ENCODE measurements around the gene IGSF21. TPM values are rescaled to one million over a fixed set of nuclear protein-coding genes. Genes with fewer than 3 reads are reported as not detected.

Gene IGSF21
- not detected for total RNA-seq

- CTCF ChIA-PET: no interaction called here
- Mint-ChIP-seq H3K9me3 (no peaks in the 10 kb centered on the region), H3K27me3 (peaks cover 63% of the 10 kb centered on the region), H3K4me3 (no peak within 1 kb of the TSS), H3K4me1 (peaks cover 9% of the 10 kb centered on the region), H3K36me3 (ENCODE audit: low read depth) (no peaks in the 10 kb centered on the region), H3K27ac (peak within 1 kb of the TSS; percentile 22)
- no peak for DNase-seq
- POLR2A ChIA-PET: no interaction called here
Measured at GRCh38 chr1:18107369-18108298, at the start of gene IGSF21. Gene IGSF21 (plus strand): TSS chr1:18107798. CDS start chr1:18108129, 331 bp downstream.

- no peak for DNase-seq
- CTCF ChIA-PET: no interaction called here
- no peak overlapping the region for H3K4me3 Mint-ChIP-seq
- no peaks in the 10 kb centered on the region for H3K4me1 Mint-ChIP-seq
- no peaks in the 10 kb centered on the region for H3K27me3 Mint-ChIP-seq
- peaks cover 1% of the 10 kb centered on the region for H3K36me3 Mint-ChIP-seq (ENCODE audit: low read depth)
- H3K9me3 Mint-ChIP-seq: peaks cover 3% of the 10 kb centered on the region
- POLR2A ChIA-PET: no interaction called here
- no peak overlapping the region for H3K27ac Mint-ChIP-seq
Measured at GRCh38 chr1:18058206-18058921, 49.2 kb upstream of the IGSF21 start.

GRCh38 chr1:18058981-18059605 is 48.5 kb upstream of the IGSF21 start:
- Mint-ChIP-seq H3K9me3 (peaks cover 3% of the 10 kb centered on the region), H3K4me3 (no peak overlapping the region)
- CTCF ChIA-PET: no interaction called here

GRCh38 chr1:18060366-18060765 is 47.2 kb upstream of the IGSF21 start:
- Mint-ChIP-seq H3K36me3 (ENCODE audit: low read depth) (peaks cover 1% of the 10 kb centered on the region), H3K4me3 (no peak overlapping the region), H3K27me3 (no peaks in the 10 kb centered on the region), H3K27ac (no peak overlapping the region), H3K4me1 (no peaks in the 10 kb centered on the region), H3K9me3 (peaks cover 3% of the 10 kb centered on the region)
- DNase-seq: no peak
- CTCF ChIA-PET: no interaction called here
- POLR2A ChIA-PET: no interaction called here

More at GRCh38 chr1:18058981-18059605, 48.5 kb upstream of the IGSF21 start:
- DNase-seq: no peak
- no peak overlapping the region for H3K27ac Mint-ChIP-seq
- no peaks in the 10 kb centered on the region for H3K27me3 Mint-ChIP-seq
- POLR2A ChIA-PET: no interaction called here
- H3K36me3 Mint-ChIP-seq (ENCODE audit: low read depth): peaks cover 1% of the 10 kb centered on the region
- H3K4me1 Mint-ChIP-seq: no peaks in the 10 kb centered on the region

- Mint-ChIP-seq H3K4me1 (no peaks in the 10 kb centered on the region), H3K4me3 (no peak overlapping the region), H3K27me3 (no peaks in the 10 kb centered on the region), H3K27ac (no peak overlapping the region), H3K9me3 (peaks cover 3% of the 10 kb centered on the region), H3K36me3 (ENCODE audit: low read depth) (peaks cover 1% of the 10 kb centered on the region)
- POLR2A ChIA-PET: no interaction called here
- no peak for DNase-seq
- CTCF ChIA-PET: no interaction called here
Measured at GRCh38 chr1:18062185-18062584, 45.4 kb upstream of the IGSF21 start.

GRCh38 chr1:18064534-18064933 is 43.1 kb upstream of the IGSF21 start:
- H3K36me3 Mint-ChIP-seq (ENCODE audit: low read depth): peaks cover 1% of the 10 kb centered on the region
- no peak overlapping the region for H3K4me3 Mint-ChIP-seq
- DNase-seq: no peak
- peaks cover 3% of the 10 kb centered on the region for H3K9me3 Mint-ChIP-seq
- peaks cover 7% of the 10 kb centered on the region for H3K4me1 Mint-ChIP-seq
- no peak overlapping the region for H3K27ac Mint-ChIP-seq
- ChIA-PET POLR2A (no interaction called here), CTCF (no interaction called here)
- H3K27me3 Mint-ChIP-seq: no peaks in the 10 kb centered on the region

GRCh38 chr1:18066576-18066975 is 41.0 kb upstream of the IGSF21 start:
- Mint-ChIP-seq H3K4me1 (peaks cover 13% of the 10 kb centered on the region), H3K9me3 (peaks cover 4% of the 10 kb centered on the region), H3K27ac (no peak overlapping the region), H3K36me3 (ENCODE audit: low read depth) (peaks cover 1% of the 10 kb centered on the region), H3K27me3 (no peaks in the 10 kb centered on the region), H3K4me3 (no peak overlapping the region)
- DNase-seq: no peak
- ChIA-PET POLR2A (no interaction called here), CTCF (no interaction called here)

GRCh38 chr1:18069903-18070302 is 37.7 kb upstream of the IGSF21 start:
- Mint-ChIP-seq H3K36me3 (ENCODE audit: low read depth) (no peaks in the 10 kb centered on the region), H3K27me3 (peaks cover 2% of the 10 kb centered on the region), H3K4me3 (no peak overlapping the region), H3K9me3 (peaks cover 2% of the 10 kb centered on the region), H3K4me1 (peaks cover 13% of the 10 kb centered on the region), H3K27ac (peak overlapping the region; percentile 81)
- CTCF ChIA-PET: interaction anchor here (0.6 kb wide), 1 partner anchor 1811 kb away, joined by 3 read pairs; no protein-coding TSS in a partner anchor
- POLR2A ChIA-PET: no interaction called here
- peak; percentile 35 for DNase-seq

- CTCF ChIA-PET: interaction anchor here (0.6 kb wide), 1 partner anchor 88 kb away, joined by 3 read pairs; no protein-coding TSS in a partner anchor
- H3K9me3 Mint-ChIP-seq: peaks cover 2% of the 10 kb centered on the region
Measured at GRCh38 chr1:18072066-18072465, 35.5 kb upstream of the IGSF21 start.

GRCh38 chr1:18073066-18073642 is 34.4 kb upstream of the IGSF21 start:
- Mint-ChIP-seq H3K36me3 (ENCODE audit: low read depth) (no peaks in the 10 kb centered on the region), H3K4me1 (peaks cover 9% of the 10 kb centered on the region), H3K27me3 (peaks cover 2% of the 10 kb centered on the region), H3K27ac (no peak overlapping the region), H3K9me3 (peaks cover 2% of the 10 kb centered on the region), H3K4me3 (no peak overlapping the region)
- DNase-seq: no peak
- ChIA-PET POLR2A (no interaction called here), CTCF (no interaction called here)

More at GRCh38 chr1:18072066-18072465, 35.5 kb upstream of the IGSF21 start:
- POLR2A ChIA-PET: no interaction called here
- no peak overlapping the region for H3K27ac Mint-ChIP-seq
- no peak overlapping the region for H3K4me3 Mint-ChIP-seq
- H3K36me3 Mint-ChIP-seq (ENCODE audit: low read depth): no peaks in the 10 kb centered on the region
- H3K4me1 Mint-ChIP-seq: peaks cover 13% of the 10 kb centered on the region
- no peak for DNase-seq
- peaks cover 2% of the 10 kb centered on the region for H3K27me3 Mint-ChIP-seq

- Mint-ChIP-seq H3K4me3 (no peak overlapping the region), H3K4me1 (no peaks in the 10 kb centered on the region), H3K9me3 (no peaks in the 10 kb centered on the region), H3K27me3 (peaks cover 2% of the 10 kb centered on the region), H3K27ac (no peak overlapping the region), H3K36me3 (ENCODE audit: low read depth) (no peaks in the 10 kb centered on the region)
- DNase-seq: no peak
- ChIA-PET CTCF (no interaction called here), POLR2A (no interaction called here)
Measured at GRCh38 chr1:18077657-18078215, 29.9 kb upstream of the IGSF21 start.

GRCh38 chr1:18079941-18080735 is 27.5 kb upstream of the IGSF21 start:
- no peaks in the 10 kb centered on the region for H3K27me3 Mint-ChIP-seq
- no peak for DNase-seq
- CTCF ChIA-PET: no interaction called here
- H3K4me1 Mint-ChIP-seq: no peaks in the 10 kb centered on the region
- no peaks in the 10 kb centered on the region for H3K9me3 Mint-ChIP-seq
- H3K27ac Mint-ChIP-seq: no peak overlapping the region
- POLR2A ChIA-PET: no interaction called here
- H3K36me3 Mint-ChIP-seq (ENCODE audit: low read depth): no peaks in the 10 kb centered on the region
- H3K4me3 Mint-ChIP-seq: no peak overlapping the region
